CD4-positive, alpha-beta T cell treated with Interleukin-15 for 4 hours (primary cell): Measurements from ENCODE around the gene BCKDHB.
"Not testable (repeated sequence)": the region's sequence is repeated elsewhere in the genome, so short reads cannot be mapped to it uniquely, and the experiment has no call there.

Experiments
- DNase-seq: peaks from one replicate; pipeline ENCODE4 v3.0.0-alpha.2; 2020; ENCODE audit warnings: low spot score

BCKDHB gene

GRCh38 chr6:80263585-80263984 is 157.1 kb downstream of the BCKDHB start:
- DNase-seq = no peak

GRCh38 chr6:80268865-80269730 is 162.6 kb downstream of the BCKDHB start:
- no peak for DNase-seq

- no peak for DNase-seq
Measured at GRCh38 chr6:80271074-80271473, 164.6 kb downstream of the BCKDHB start.

GRCh38 chr6:80272988-80273387 is 166.5 kb downstream of the BCKDHB start:
- DNase-seq = no peak

GRCh38 chr6:80276861-80277260 is 170.4 kb downstream of the BCKDHB start:
- no peak for DNase-seq

GRCh38 chr6:80277501-80277900 is 171.0 kb downstream of the BCKDHB start:
- no peak for DNase-seq

GRCh38 chr6:80280262-80281010 is 174.0 kb downstream of the BCKDHB start:
- DNase-seq = no peak

GRCh38 chr6:80282913-80283554 is 176.6 kb downstream of the BCKDHB start:
- DNase-seq = no peak

GRCh38 chr6:80287112-80287511 is 180.6 kb downstream of the BCKDHB start:
- DNase-seq = no peak

GRCh38 chr6:80287607-80288006 is 181.1 kb downstream of the BCKDHB start:
- no peak for DNase-seq

- no peak for DNase-seq
Measured at GRCh38 chr6:80289727-80290126, 183.3 kb downstream of the BCKDHB start.

- DNase-seq = not testable (repeated sequence)
Measured at GRCh38 chr6:80294531-80294930, 188.1 kb downstream of the BCKDHB start.

- no peak for DNase-seq
Measured at GRCh38 chr6:80302716-80303115, 196.2 kb downstream of the BCKDHB start.

GRCh38 chr6:80304014-80304413 is 197.5 kb downstream of the BCKDHB start:
- no peak for DNase-seq

- no peak for DNase-seq
Measured at GRCh38 chr6:80314531-80314930, 208.1 kb downstream of the BCKDHB start.

- no peak for DNase-seq
Measured at GRCh38 chr6:80316686-80317231, 210.3 kb downstream of the BCKDHB start.

GRCh38 chr6:80319196-80319595 is 212.7 kb downstream of the BCKDHB start:
- DNase-seq = no peak

- DNase-seq = no peak
Measured at GRCh38 chr6:80321011-80321410, 214.5 kb downstream of the BCKDHB start.

- no peak for DNase-seq
Measured at GRCh38 chr6:80325742-80326141, 219.3 kb downstream of the BCKDHB start.

- no peak for DNase-seq
Measured at GRCh38 chr6:80328652-80329051, 222.2 kb downstream of the BCKDHB start.

GRCh38 chr6:80329496-80329895 is 223.0 kb downstream of the BCKDHB start:
- no peak for DNase-seq

- DNase-seq = no peak
Measured at GRCh38 chr6:80330961-80331360, 224.5 kb downstream of the BCKDHB start.
